GM08714 (cell line): ENCODE data around the gene MYO9A.

Source experiments
- H3K4me3 ChIP-seq: fragments of 200-500 bp; sonication (Bioruptor generic); 2 replicates; pipeline ENCODE4 v1.5.1; 2014; ENCODE audit warnings: mild to moderate bottlenecking, low read length, inconsistent platforms
- ZNF274 ChIP-seq: IDR thresholded peaks from 2 replicates; pipeline ENCODE4 v1.6.1; 2012; ENCODE audit warnings: mild to moderate bottlenecking, low read depth, low read length

Gene MYO9A

DNA sequence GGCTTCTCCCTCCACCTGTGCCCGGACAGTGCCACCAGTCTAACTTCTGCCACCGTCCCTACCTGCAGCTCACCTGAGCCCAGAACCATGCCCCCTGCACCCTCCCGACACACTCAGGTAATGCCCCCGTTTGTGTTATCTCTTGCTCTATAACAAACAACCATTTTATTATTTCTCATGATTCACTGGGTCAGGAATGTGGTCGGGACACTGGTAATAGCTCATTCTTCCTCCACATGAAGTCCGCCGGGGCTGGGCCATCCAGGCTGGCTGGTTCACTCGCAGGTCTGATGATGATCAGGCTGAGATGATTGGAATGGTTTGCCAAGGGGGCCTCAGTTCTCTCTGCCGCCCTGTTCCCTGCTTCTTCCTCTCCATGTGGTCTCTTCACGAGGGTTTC, 327.9 kb downstream of the MYO9A start:
- no peak overlapping the region for H3K4me3 ChIP-seq
- no peak for TF ChIP-seq ZNF274

DNA sequence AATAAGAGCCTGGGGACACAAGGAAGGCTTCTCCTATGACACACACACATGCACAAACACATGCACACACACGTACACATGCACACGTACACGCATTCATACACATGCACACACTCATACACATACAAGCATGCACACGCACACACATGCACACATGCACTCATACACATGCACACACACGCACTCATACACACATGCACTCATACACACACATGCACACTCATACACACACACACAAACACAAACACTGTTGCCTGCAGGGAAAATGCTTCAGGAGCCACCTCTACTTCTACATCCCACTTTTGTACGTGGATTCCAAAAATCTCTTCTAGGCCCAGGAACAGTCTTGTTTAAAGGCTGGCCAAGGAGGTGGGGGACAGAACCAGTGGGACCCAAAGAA, 328.3 kb downstream of the MYO9A start:
- no peak overlapping the region for H3K4me3 ChIP-seq
- TF ChIP-seq ZNF274: no peak

DNA sequence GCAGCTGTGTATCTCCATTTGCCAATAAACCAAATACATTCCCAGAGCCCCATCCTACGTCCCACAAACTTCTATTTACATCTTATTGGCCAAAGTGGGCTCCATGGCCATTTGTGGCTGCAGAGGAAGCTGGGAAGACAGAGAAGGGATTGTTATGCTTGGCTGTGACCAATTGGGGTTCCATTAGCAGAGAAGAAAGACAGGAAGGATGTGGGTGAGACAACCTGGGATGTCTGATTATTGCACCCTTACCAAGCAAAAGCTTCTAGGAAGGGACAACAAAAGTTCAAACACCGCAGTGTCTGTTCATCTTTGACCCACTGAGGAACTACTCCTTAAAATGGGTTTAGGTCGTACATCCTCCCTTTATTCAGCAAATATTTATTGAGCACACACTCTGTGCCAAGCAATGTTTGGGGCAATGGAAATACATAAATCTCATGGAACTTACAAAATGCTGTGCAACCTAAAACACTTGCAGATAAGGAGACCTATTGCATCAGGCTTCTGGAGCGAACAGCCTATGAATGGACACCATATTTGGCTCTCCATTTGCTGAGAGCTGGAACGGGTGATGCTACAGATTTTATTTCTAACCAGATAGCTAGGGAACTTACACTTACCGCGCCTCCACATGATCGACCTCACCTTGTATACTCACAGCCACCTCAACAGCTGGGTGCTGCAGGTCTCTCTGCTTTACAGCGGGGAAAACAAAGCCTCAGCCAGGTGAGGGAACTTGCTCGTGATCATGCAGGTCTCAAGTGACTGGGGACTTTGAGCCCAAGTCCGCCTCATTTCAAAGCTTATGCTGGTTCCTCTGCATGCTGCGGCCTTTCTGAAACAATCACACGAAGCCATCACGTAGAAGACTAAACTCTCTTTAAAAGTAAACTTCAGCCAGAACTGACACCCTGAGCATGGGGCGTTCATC, 329.0 kb downstream of the MYO9A start:
- TF ChIP-seq ZNF274: no peak
- no peak overlapping the region for H3K4me3 ChIP-seq

DNA sequence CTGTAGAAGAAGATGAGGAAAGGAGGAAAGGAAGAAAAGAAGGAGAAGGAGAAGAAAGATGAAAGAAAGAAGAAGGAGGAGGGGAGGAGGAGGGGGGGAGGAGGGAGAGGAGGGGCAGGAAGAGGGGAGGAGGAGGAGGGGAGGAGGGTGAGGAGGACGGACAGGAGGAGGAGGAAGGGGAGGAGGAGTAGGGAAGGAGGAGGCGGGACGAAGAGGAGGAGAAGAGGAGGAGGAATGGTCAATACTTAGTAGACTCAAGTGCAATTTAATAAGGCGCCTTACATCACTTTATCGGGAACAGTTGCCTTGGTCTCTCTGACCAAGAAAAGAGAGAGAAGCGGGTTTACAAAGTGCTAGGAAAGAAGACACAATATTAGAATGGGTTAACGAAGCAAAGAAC, 331.3 kb downstream of the MYO9A start:
- no peak for TF ChIP-seq ZNF274

DNA sequence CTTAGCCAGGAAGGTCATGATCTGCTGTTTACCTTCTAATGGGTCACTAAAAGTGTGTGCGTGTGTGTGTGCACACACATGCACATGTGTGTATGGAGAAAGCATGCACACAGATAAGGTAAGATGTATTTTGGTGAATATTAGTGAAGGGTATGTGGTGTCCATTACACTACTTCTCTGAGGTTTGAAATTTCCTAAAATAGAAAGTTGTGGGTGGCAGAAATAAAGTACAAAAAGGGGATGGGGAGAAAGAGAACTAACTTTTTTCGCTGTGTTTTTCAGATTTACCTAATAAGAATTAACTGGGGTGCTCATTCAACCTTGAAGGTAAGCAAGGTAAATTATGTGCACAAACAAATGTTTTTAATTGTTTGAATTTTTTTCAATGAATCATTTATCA, 332.0 kb downstream of the MYO9A start:
- no peak for TF ChIP-seq ZNF274
- no peak overlapping the region for H3K4me3 ChIP-seq

More for the DNA sequence above, 331.3 kb downstream of the MYO9A start:
- no peak overlapping the region for H3K4me3 ChIP-seq

DNA sequence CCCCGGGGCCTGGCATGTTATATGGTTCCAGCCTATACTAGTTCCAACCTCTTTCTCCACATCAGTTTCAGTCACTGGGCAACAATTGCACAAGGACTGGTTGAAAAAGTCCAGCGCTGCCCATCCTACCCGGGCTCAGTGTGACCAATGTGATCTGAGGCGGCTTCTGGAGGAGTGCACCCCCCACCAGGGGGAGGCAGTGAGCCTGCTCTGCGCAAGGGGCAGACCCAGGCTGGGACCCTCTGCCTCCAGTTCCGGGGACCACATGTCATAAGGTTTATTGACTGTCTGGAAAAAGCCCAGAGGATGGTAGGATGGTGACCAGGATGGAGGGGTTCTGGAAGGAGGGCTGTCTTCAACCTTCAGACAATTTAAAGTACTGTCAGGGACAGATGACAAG, 333.2 kb downstream of the MYO9A start:
- no peak overlapping the region for H3K4me3 ChIP-seq
- no peak for TF ChIP-seq ZNF274

DNA sequence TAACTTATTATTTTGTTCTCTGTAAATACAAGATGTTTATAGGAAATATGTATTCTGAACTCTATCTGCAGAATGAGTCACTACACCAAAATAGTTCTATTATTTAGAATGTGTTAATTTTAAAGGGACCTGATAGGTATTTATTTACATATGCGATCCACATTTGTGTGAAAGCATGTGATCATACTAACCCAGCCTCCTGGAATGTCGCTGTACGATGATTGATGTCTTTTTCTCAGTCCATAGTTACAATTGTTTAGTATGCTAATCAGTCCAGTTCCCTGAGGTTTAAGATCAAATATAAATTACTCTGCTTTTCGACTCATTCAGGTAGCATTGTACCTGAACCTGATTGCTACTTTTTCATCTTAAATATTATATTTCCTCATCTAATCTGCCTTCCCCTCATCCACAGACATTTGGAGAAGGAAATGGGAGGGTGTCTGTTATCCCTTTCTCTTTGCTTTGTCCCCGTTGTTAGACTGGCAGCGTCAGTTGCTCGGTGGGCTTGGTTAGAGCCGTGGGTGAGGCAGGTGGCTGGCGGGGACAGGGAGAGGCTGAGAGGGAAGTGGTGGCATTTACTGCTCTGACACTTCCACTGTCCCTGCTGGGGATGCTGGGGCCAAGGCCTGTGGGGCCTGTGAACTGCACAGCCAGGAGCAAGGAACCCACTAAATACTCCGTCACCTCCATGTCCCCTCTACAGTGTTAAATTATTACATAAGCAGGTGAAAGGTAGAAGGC, 335.4 kb downstream of the MYO9A start:
- H3K4me3 ChIP-seq: no peak overlapping the region
- no peak for TF ChIP-seq ZNF274

DNA sequence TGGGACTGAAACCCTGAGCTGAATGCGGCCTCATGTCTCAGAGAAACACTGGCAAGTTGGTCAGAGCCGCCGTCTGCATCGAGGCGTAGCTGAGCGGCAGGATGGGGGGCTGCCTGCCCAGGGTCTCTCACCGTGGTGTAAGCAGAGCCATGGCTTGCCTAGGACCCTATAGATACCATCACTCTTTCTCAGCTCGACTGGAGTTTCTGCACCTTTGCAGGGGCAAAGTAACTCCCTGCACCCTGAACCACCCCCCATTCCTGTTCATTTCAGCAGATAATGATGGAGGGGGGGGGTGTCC, 336.0 kb downstream of the MYO9A start:
- H3K4me3 ChIP-seq: no peak overlapping the region
- no peak for TF ChIP-seq ZNF274

DNA sequence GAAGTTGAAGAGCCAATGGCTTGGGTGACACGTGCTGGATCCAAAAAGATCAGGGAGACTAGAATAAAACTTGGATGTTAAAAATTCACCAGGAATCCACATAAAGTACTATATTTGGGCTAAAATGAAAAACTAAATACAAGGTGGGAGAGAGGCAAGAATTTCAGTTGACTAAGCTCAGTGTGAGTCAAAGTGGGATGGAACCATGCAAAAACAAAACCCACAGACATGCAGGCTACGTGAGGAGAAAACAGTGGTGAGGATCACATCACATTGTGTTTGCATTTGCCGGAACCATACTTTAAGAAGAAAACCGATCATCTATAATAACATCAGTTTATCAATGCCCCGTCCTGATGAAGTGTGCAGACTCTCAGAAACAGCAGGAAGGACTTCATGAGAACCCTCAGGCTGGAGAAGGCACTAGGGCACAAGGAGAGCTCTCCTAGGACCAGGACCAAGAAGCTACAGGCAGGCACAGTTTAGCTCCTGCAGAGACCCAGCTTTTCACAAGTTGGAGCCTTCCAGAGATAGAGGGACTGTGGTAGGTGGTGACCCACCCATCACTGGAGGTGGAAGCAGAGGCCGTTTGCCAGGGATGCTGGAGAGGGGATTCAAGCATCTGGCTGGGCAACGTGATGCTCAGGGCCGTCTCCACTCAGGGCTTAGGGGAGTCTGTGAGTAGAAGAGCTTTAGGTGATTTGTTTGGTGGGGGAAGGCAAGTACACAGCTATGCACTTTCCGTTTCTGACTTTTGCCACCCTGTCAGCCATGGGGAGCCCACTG, 336.6 kb downstream of the MYO9A start:
- no peak overlapping the region for H3K4me3 ChIP-seq
- TF ChIP-seq ZNF274: no peak

DNA sequence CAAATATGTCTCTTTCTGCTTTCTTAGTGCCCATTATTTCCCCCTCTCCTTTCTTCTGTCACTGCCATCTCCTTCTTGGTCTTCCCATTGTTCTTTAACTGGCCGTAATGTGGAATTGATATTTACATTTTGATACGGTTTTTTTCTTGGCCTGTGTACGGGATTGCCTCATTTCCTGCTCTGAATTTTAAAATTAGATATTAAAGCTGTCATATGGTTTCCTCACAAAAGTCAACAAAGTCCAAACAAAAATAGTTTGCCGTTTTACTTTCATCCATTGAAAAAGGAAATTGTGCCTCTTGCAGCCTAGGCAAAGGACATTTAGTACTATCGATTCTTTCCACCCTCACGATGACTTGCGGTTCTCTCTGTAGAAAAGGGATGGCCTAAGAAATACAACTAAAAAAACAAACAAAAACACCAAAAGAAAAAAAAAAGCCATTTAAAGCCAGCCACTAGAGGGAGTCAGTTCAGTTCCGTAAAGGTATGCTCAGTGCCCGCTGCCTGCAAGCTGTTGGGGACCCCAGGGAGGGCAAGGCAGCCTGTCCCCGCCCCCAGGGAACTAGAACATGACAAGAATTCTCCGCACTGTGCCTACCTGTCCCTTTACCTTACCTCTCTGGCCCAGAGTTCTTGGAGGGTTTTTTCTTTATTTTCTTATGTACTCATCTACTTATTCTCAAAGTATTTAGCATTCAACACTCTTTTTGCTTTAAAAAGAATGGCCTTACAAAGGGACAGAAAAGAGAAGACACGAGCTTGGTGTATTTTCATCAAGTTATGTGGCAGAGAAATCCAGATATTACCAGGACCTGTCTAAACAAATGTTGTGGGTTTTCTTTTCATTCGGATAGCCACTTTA, 337.6 kb downstream of the MYO9A start:
- TF ChIP-seq ZNF274: no peak
- H3K4me3 ChIP-seq: no peak overlapping the region

DNA sequence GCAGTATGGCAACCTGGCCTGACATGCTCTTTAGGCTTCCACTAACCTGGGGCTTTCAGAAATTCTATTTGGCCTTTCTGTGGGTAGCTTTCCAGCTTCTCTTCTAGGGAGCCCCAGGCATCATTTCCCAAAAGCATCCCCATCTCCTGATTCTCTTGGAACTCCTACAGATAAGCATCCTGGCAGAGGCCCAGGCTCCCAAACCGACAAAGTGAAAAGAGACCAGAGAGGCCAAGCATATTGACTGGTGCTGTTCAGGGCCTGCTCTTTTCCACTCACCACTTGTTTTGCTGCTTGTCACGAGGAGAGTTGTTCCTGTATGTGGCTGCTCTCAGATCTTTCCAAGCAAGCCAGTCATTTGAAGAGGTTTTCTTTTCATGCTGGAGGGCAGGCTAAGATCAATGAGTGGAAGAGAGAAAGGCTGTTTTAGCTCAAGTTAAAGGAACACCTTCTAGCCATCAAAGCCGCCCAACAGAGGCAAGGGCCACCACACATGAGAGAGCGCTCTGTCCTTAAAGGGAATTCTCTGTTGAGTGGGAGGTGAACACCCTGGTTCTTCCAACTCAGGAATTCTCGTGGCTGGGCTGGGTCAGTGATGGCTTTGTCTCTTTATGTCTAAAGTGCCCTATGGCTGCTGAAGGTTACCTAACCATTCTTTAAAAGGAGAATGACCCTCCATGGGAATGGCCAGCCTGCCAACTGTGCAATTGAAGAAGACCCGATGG, 338.7 kb downstream of the MYO9A start:
- no peak for TF ChIP-seq ZNF274

DNA sequence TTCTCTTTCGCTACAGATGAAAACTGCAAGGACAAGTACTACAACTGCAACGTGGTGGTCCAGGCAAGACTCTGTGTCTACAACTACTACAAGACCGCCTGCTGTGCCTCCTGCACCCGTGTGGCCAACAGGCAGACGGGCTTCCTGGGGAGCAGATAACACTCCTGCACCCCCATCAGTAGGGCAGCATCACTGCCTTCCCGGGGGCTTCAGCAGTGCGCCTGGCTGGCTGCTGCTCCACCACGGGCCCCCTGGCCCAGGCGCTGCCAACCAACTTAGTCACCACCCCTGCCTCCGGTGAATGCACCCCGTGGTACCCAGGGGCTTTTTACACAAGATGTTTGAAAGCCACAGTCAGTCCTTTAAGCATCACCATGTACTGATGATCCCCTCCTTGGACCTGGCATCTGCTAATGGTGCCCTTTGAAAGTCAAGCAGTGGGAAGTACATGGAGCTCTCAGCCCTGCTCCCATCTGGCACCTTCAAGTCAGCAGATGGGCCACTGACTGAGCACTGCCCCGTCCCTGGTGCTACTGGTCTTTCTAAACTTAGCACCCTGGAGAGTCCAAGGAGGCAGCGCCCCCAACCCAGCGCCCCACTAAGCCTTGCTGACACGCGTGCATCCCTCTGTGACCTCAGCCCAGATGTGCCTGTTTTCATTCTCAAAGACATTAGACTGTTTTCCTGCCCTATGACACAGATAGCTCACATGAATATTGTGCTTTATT, 340.6 kb downstream of the MYO9A start:
- no peak overlapping the region for H3K4me3 ChIP-seq
- no peak for TF ChIP-seq ZNF274

More for the DNA sequence above, 338.7 kb downstream of the MYO9A start:
- no peak overlapping the region for H3K4me3 ChIP-seq
